Measurements from ENCODE around the gene IRAK2.
"Not testable (repeated sequence)": the region's sequence is repeated elsewhere in the genome, so short reads cannot be mapped to it uniquely, and the experiment has no call there.

IRAK2 gene

DNA sequence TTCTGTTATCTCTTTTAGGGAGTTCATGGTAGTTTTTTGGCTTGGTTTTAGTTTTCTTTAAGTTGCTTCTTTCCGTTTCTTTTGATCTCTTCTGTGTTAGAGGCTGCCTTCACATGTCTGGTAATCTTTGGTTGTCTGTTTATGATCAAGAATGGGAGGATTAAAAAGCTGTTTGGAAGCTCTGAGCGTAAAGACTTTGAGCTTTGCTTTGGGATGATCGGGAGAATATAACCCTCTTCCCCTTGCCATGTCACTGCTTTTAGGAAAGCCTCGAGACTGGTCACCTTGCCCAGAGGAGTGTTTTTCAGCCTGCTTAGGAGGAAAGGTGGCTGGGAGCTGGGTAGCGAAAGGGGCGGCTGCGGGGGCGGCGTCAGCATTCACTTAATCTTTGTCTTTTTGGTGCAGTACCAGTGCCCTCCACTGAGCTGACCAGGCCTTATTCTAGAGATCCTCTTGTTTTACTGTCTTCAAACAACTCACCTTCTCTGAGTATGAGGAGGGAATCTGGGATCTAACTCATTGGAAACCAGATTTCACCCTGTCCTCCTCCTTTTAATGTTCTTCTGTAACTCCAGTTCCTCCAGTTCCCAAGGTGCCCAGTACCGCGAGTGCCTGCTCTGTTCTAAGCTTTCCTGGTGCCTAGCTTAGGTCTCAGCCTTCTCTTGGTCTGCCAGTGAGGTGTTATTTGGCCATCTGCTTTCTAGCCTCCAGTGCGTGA, 99.1 kb downstream of the IRAK2 start:
- H3K36me3 ChIP-seq (ENCODE audit: control insufficient read depth, insufficient read depth, low read length): peaks cover 59% of the 10 kb centered on the region
- H3K4me3 ChIP-seq (ENCODE audit: low read depth, low read length): no peak overlapping the region
- peak overlapping the region; percentile 22; the same call in 1 of the 2 replicates for H3K27ac ChIP-seq (ENCODE audit: low read depth, low read length)

GRCh38 chr3:10265833-10266232, 101.1 kb downstream of the IRAK2 start:
- H3K9ac ChIP-seq (ENCODE audit: low read length): no peak overlapping the region
- no peaks in the 10 kb centered on the region for H3K27me3 ChIP-seq (ENCODE audit: control insufficient read depth, insufficient read depth, low read length)
- no peak overlapping the region for H3K4me3 ChIP-seq (ENCODE audit: low read depth, low read length)
- peaks cover 7% of the 10 kb centered on the region for H3K4me1 ChIP-seq (ENCODE audit: control insufficient read depth, insufficient read depth, low read length)
- H3K36me3 ChIP-seq (ENCODE audit: control insufficient read depth, insufficient read depth, low read length): peaks cover 59% of the 10 kb centered on the region
- H3K27ac ChIP-seq (ENCODE audit: low read depth, low read length): no peak overlapping the region
- H3K9me3 ChIP-seq (ENCODE audit: control insufficient read depth, insufficient read depth, low read depth, low read length): no peaks in the 10 kb centered on the region

More for the DNA sequence above, 99.1 kb downstream of the IRAK2 start:
- H3K9me3 ChIP-seq (ENCODE audit: control insufficient read depth, insufficient read depth, low read depth, low read length): no peaks in the 10 kb centered on the region
- no peak overlapping the region for H3K9ac ChIP-seq (ENCODE audit: low read length)
- H3K27me3 ChIP-seq (ENCODE audit: control insufficient read depth, insufficient read depth, low read length): no peaks in the 10 kb centered on the region
- H3K4me1 ChIP-seq (ENCODE audit: control insufficient read depth, insufficient read depth, low read length): peaks cover 7% of the 10 kb centered on the region

- not testable (repeated sequence) for H3K9ac ChIP-seq (ENCODE audit: low read length); H3K9me3 ChIP-seq (ENCODE audit: control insufficient read depth, insufficient read depth, low read depth, low read length); H3K4me3 ChIP-seq (ENCODE audit: low read depth, low read length); H3K27ac ChIP-seq (ENCODE audit: low read depth, low read length); H3K27me3 ChIP-seq (ENCODE audit: control insufficient read depth, insufficient read depth, low read length); H3K4me1 ChIP-seq (ENCODE audit: control insufficient read depth, insufficient read depth, low read length)
- peaks cover 54% of the 10 kb centered on the region for H3K36me3 ChIP-seq (ENCODE audit: control insufficient read depth, insufficient read depth, low read length)
Observed at GRCh38 chr3:10266936-10267335, 102.2 kb downstream of the IRAK2 start.

GRCh38 chr3:10268116-10268515, 103.4 kb downstream of the IRAK2 start:
- Histone ChIP-seq H3K36me3 (ENCODE audit: control insufficient read depth, insufficient read depth, low read length) (peaks cover 50% of the 10 kb centered on the region), H3K9me3 (ENCODE audit: control insufficient read depth, insufficient read depth, low read depth, low read length) (no peaks in the 10 kb centered on the region), H3K27me3 (ENCODE audit: control insufficient read depth, insufficient read depth, low read length) (no peaks in the 10 kb centered on the region), H3K9ac (ENCODE audit: low read length) (no peak overlapping the region), H3K27ac (ENCODE audit: low read depth, low read length) (no peak overlapping the region), H3K4me1 (ENCODE audit: control insufficient read depth, insufficient read depth, low read length) (peaks cover 7% of the 10 kb centered on the region), H3K4me3 (ENCODE audit: low read depth, low read length) (no peak overlapping the region)

- no peak overlapping the region for H3K27ac ChIP-seq (ENCODE audit: low read depth, low read length)
- no peaks in the 10 kb centered on the region for H3K9me3 ChIP-seq (ENCODE audit: control insufficient read depth, insufficient read depth, low read depth, low read length)
- no peak overlapping the region for H3K9ac ChIP-seq (ENCODE audit: low read length)
- peaks cover 3% of the 10 kb centered on the region; the same call in 1 of the 2 replicates for H3K4me1 ChIP-seq (ENCODE audit: control insufficient read depth, insufficient read depth, low read length)
- H3K27me3 ChIP-seq (ENCODE audit: control insufficient read depth, insufficient read depth, low read length): no peaks in the 10 kb centered on the region
- no peak overlapping the region for H3K4me3 ChIP-seq (ENCODE audit: low read depth, low read length)
- peaks cover 53% of the 10 kb centered on the region for H3K36me3 ChIP-seq (ENCODE audit: control insufficient read depth, insufficient read depth, low read length)
Observed at GRCh38 chr3:10268930-10269329, 104.2 kb downstream of the IRAK2 start.

GRCh38 chr3:10269443-10269842, 104.7 kb downstream of the IRAK2 start:
- no peaks in the 10 kb centered on the region for H3K27me3 ChIP-seq (ENCODE audit: control insufficient read depth, insufficient read depth, low read length)
- no peak overlapping the region for H3K4me3 ChIP-seq (ENCODE audit: low read depth, low read length)
- H3K9ac ChIP-seq (ENCODE audit: low read length): no peak overlapping the region
- H3K27ac ChIP-seq (ENCODE audit: low read depth, low read length): no peak overlapping the region
- peaks cover 58% of the 10 kb centered on the region for H3K36me3 ChIP-seq (ENCODE audit: control insufficient read depth, insufficient read depth, low read length)
- no peaks in the 10 kb centered on the region for H3K9me3 ChIP-seq (ENCODE audit: control insufficient read depth, insufficient read depth, low read depth, low read length)
- H3K4me1 ChIP-seq (ENCODE audit: control insufficient read depth, insufficient read depth, low read length): no peaks in the 10 kb centered on the region

DNA sequence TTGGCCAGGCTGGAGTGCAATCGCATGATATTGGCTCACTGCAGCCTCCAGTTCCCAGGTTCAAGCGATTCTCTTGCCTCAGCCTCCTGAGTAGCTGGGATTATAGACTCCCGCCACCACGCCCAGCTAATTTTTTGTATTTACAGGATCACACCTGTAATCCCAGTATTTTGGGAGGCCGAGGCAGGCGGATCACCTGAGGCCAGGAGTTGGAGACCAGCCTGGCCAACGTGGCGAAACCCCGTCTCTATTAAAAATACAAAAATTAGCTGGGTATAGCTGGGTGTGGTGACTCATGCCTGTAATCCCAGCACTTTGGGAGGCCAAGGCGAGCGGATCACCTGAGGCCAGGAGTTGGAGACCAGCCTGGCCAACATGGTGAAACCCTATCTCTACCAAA, 107.8 kb downstream of the IRAK2 start:
- not testable (repeated sequence) for H3K4me1 ChIP-seq (ENCODE audit: control insufficient read depth, insufficient read depth, low read length); H3K9ac ChIP-seq (ENCODE audit: low read length); H3K27ac ChIP-seq (ENCODE audit: low read depth, low read length); H3K27me3 ChIP-seq (ENCODE audit: control insufficient read depth, insufficient read depth, low read length); H3K4me3 ChIP-seq (ENCODE audit: low read depth, low read length); H3K9me3 ChIP-seq (ENCODE audit: control insufficient read depth, insufficient read depth, low read depth, low read length)
- peaks cover 65% of the 10 kb centered on the region for H3K36me3 ChIP-seq (ENCODE audit: control insufficient read depth, insufficient read depth, low read length)

- Histone ChIP-seq H3K4me3 (ENCODE audit: low read depth, low read length) (no peak overlapping the region), H3K36me3 (ENCODE audit: control insufficient read depth, insufficient read depth, low read length) (peaks cover 69% of the 10 kb centered on the region), H3K9ac (ENCODE audit: low read length) (no peak overlapping the region), H3K9me3 (ENCODE audit: control insufficient read depth, insufficient read depth, low read depth, low read length) (no peaks in the 10 kb centered on the region), H3K4me1 (ENCODE audit: control insufficient read depth, insufficient read depth, low read length) (no peaks in the 10 kb centered on the region), H3K27me3 (ENCODE audit: control insufficient read depth, insufficient read depth, low read length) (no peaks in the 10 kb centered on the region), H3K27ac (ENCODE audit: low read depth, low read length) (no peak overlapping the region)
Observed at GRCh38 chr3:10272977-10273376, 108.3 kb downstream of the IRAK2 start.

- Histone ChIP-seq H3K9ac (ENCODE audit: low read length) (no peak overlapping the region), H3K4me3 (ENCODE audit: low read depth, low read length) (no peak overlapping the region), H3K36me3 (ENCODE audit: control insufficient read depth, insufficient read depth, low read length) (peaks cover 70% of the 10 kb centered on the region), H3K27me3 (ENCODE audit: control insufficient read depth, insufficient read depth, low read length) (no peaks in the 10 kb centered on the region), H3K27ac (ENCODE audit: low read depth, low read length) (no peak overlapping the region), H3K4me1 (ENCODE audit: control insufficient read depth, insufficient read depth, low read length) (no peaks in the 10 kb centered on the region), H3K9me3 (ENCODE audit: control insufficient read depth, insufficient read depth, low read depth, low read length) (no peaks in the 10 kb centered on the region)
Observed at GRCh38 chr3:10273702-10274305, 109.1 kb downstream of the IRAK2 start.

GRCh38 chr3:10274601-10275000, 109.9 kb downstream of the IRAK2 start:
- Histone ChIP-seq H3K4me3 (ENCODE audit: low read depth, low read length) (no peak overlapping the region), H3K27ac (ENCODE audit: low read depth, low read length) (no peak overlapping the region), H3K9ac (ENCODE audit: low read length) (no peak overlapping the region), H3K27me3 (ENCODE audit: control insufficient read depth, insufficient read depth, low read length) (no peaks in the 10 kb centered on the region), H3K36me3 (ENCODE audit: control insufficient read depth, insufficient read depth, low read length) (peaks cover 70% of the 10 kb centered on the region), H3K9me3 (ENCODE audit: control insufficient read depth, insufficient read depth, low read depth, low read length) (no peaks in the 10 kb centered on the region), H3K4me1 (ENCODE audit: control insufficient read depth, insufficient read depth, low read length) (no peaks in the 10 kb centered on the region)

- H3K27me3 ChIP-seq (ENCODE audit: control insufficient read depth, insufficient read depth, low read length): no peaks in the 10 kb centered on the region
- H3K4me1 ChIP-seq (ENCODE audit: control insufficient read depth, insufficient read depth, low read length): no peaks in the 10 kb centered on the region
- peaks cover 71% of the 10 kb centered on the region for H3K36me3 ChIP-seq (ENCODE audit: control insufficient read depth, insufficient read depth, low read length)
Observed at GRCh38 chr3:10277115-10277625, 112.5 kb downstream of the IRAK2 start.

More at GRCh38 chr3:10277115-10277625, 112.5 kb downstream of the IRAK2 start:
- Histone ChIP-seq H3K27ac (ENCODE audit: low read depth, low read length) (no peak overlapping the region), H3K9ac (ENCODE audit: low read length) (no peak overlapping the region), H3K4me3 (ENCODE audit: low read depth, low read length) (no peak overlapping the region), H3K9me3 (ENCODE audit: control insufficient read depth, insufficient read depth, low read depth, low read length) (no peaks in the 10 kb centered on the region)

Data from HUES6 (cell line).